HG03039 (cell line): ENCODE results near the gene MXD4.

Experiments used
- ATAC-seq: cut with Tn5 transposase; IDR thresholded peaks from one replicate; pipeline ENCODE4 v1.9.1; 2021; ENCODE audit warnings: mild to moderate bottlenecking, moderate library complexity; ENCODE audit not compliant: unreplicated experiment

The MXD4 gene

GRCh38 chr4:2261853-2262144 lies at the start of gene MXD4:
MXD4 (minus strand) TSS chr4:2262109; CDS start chr4:2261980, 129 bp downstream.
- peak; percentile 6 for ATAC-seq

GRCh38 chr4:2306773-2307410 lies 45.0 kb upstream of the MXD4 start:
- ATAC-seq: no peak

- no peak for ATAC-seq
These were observed 44.0 kb upstream of the MXD4 start for GRCh38 chr4:2305766-2306501.

- no peak for ATAC-seq
These were observed 43.1 kb upstream of the MXD4 start for GRCh38 chr4:2304877-2305561.

GRCh38 chr4:2304321-2304876 lies 42.5 kb upstream of the MXD4 start:
- no peak for ATAC-seq

- ATAC-seq: no peak
These were observed 41.9 kb upstream of the MXD4 start for GRCh38 chr4:2303686-2304320.

GRCh38 chr4:2303121-2303685 lies 41.3 kb upstream of the MXD4 start:
- ATAC-seq: no peak

GRCh38 chr4:2302387-2303119 lies 40.6 kb upstream of the MXD4 start:
- ATAC-seq: no peak

- ATAC-seq: no peak
These were observed 39.9 kb upstream of the MXD4 start for GRCh38 chr4:2301806-2302205.

- no peak for ATAC-seq
These were observed 39.3 kb upstream of the MXD4 start for GRCh38 chr4:2301225-2301642.

- no peak for ATAC-seq
These were observed 38.7 kb upstream of the MXD4 start for GRCh38 chr4:2300431-2301224.

GRCh38 chr4:2299794-2300193 lies 37.9 kb upstream of the MXD4 start:
- no peak for ATAC-seq

- no peak for ATAC-seq
These were observed 36.7 kb upstream of the MXD4 start for GRCh38 chr4:2298532-2298991.

GRCh38 chr4:2297606-2298531 lies 36.0 kb upstream of the MXD4 start:
- no peak for ATAC-seq

- ATAC-seq: no peak
These were observed 35.0 kb upstream of the MXD4 start for GRCh38 chr4:2296631-2297601.

GRCh38 chr4:2295900-2296442 lies 34.1 kb upstream of the MXD4 start:
- ATAC-seq: no peak

GRCh38 chr4:2295500-2295899 lies 33.6 kb upstream of the MXD4 start:
- no peak for ATAC-seq
